Activated naive CD4-positive, alpha-beta T cell treated with anti-CD3 and anti-CD28 coated beads, Interleukin-2, amount 50 U/mL, for 24 hours (primary cell): ENCODE data around the gene ELANE.
A peak's percentile ranks its signal among the peaks of the same experiment; 100 is the strongest.
"Not testable (repeated sequence)": the region's sequence is repeated elsewhere in the genome, so short reads cannot be mapped to it uniquely, and the experiment has no call there.

Experiments used
- H3K27ac Mint-ChIP-seq: one replicate; pipeline ENCODE4 v1.8.0; 2021; ENCODE audit warnings: mild to moderate bottlenecking, mixed read lengths
- H3K27me3 Mint-ChIP-seq: one replicate; pipeline ENCODE4 v1.8.0; 2021; ENCODE audit warnings: mixed read lengths
- H3K36me3 Mint-ChIP-seq: one replicate; pipeline ENCODE4 v1.8.0; 2021; ENCODE audit warnings: mixed read lengths
- H3K4me1 Mint-ChIP-seq: one replicate; pipeline ENCODE4 v1.8.0; 2021; ENCODE audit warnings: mixed read lengths
- H3K4me3 Mint-ChIP-seq: one replicate; pipeline ENCODE4 v1.8.0; 2021; ENCODE audit warnings: mild to moderate bottlenecking, mixed read lengths
- H3K9me3 Mint-ChIP-seq: one replicate; pipeline ENCODE4 v1.8.0; 2021; ENCODE audit warnings: mixed read lengths

ELANE gene

GRCh38 chr19:888581-889385 lies 36.7 kb downstream of the ELANE start:
- H3K27ac Mint-ChIP-seq = no peak overlapping the region
- H3K27me3 Mint-ChIP-seq = no peaks in the 10 kb centered on the region
- H3K9me3 Mint-ChIP-seq = no peaks in the 10 kb centered on the region
- H3K36me3 Mint-ChIP-seq = no peaks in the 10 kb centered on the region
- H3K4me1 Mint-ChIP-seq = peaks cover 19% of the 10 kb centered on the region
- H3K4me3 Mint-ChIP-seq = peak overlapping the region; percentile 23

DNA sequence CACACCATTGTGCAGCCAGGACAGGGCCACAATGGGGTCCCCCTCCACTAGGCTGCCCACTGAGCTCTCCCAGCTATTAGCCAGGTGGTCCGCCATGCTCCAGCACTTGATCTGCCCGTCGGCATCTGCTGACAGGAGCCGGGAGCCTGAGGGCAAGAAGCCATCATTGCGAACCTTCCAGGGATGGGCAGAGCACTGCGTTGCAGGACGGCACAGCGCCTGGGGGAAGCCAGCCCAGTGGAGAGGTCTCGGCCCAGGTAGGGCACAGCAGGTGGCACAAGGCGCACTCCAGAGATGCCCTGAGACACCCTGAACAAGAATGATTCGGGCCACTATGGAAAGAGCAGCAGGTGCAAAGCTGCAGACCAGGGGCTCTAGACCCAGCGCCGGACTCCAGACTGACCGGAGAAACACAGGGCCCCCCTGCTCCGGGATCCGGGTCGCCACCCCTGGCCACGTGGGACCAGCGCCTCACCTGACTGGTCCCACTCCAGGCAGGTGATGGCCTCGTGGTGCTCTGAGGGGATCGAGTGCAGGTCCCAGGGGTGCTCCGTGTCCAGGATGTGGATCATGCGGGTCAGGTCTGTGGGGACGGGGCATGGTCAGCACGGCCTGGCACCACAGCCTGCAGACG lies 37.7 kb downstream of the ELANE start:
- H3K36me3 Mint-ChIP-seq = no peaks in the 10 kb centered on the region
- no peak overlapping the region for H3K27ac Mint-ChIP-seq
- no peaks in the 10 kb centered on the region for H3K27me3 Mint-ChIP-seq

DNA sequence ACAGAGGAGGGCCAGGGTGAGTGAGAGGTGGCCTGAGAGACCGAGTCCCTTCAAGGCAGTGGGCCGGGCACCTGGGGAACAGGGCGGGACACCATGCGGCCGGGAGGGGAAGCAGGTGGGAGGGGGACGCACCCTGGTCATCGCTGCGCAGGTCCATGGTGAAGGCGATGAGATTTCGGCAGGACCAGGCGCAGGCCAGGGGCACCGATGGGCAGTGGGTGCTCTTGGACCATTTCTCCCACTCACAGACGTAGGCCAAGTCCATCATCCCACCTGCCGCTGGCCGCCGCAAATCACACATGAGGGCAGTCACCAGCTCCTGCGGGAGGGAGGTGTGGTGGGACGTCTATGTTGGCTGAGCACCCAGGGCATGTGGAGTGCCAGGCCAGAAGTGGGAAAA lies 38.7 kb downstream of the ELANE start:
- Mint-ChIP-seq H3K27ac (peak overlapping the region; percentile 68), H3K4me3 (peak overlapping the region; percentile 68), H3K36me3 (no peaks in the 10 kb centered on the region), H3K4me1 (peaks cover 26% of the 10 kb centered on the region), H3K27me3 (no peaks in the 10 kb centered on the region), H3K9me3 (no peaks in the 10 kb centered on the region)

More for the DNA sequence above, 37.7 kb downstream of the ELANE start:
- H3K4me1 Mint-ChIP-seq = peaks cover 26% of the 10 kb centered on the region
- H3K9me3 Mint-ChIP-seq = no peaks in the 10 kb centered on the region
- no peak overlapping the region for H3K4me3 Mint-ChIP-seq

DNA sequence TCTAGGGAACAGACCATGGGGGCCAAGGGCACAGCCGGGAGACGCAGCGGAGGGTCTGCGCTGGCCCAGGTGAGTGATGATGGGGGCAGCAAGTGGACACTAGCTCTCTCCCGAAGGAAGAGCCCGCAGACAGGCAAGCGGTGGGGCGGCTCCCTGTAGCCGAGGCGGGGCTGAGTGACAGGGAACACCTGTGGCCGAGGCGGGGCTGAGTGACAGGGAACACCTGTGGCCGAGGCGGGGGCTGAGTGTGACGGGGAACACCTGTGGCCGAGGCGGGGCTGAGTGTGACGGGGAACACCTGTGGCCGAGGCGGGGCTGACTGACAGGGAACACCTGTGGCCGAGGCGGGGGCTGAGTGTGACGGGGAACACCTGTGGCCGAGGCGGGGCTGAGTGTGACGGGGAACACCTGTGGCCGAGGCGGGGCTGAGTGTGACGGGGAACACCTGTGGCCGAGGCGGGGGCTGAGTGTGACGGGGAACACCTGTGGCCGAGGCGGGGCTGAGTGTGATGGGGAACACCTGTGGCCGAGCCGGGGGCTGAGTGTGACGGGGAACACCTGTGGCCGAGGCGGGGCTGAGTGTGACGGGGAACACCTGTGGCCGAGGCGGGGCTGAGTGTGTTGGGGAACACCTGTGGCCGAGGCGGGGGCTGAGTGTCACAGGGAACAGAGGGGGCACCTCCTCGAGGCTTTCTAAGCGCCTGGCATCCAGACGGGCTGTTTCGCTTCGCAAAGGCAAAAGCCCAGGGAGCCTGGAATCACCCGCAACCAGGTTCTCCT lies 39.5 kb downstream of the ELANE start:
- not testable (repeated sequence) for H3K9me3 Mint-ChIP-seq, H3K36me3 Mint-ChIP-seq, H3K27me3 Mint-ChIP-seq
- Mint-ChIP-seq H3K27ac (peak overlapping the region; percentile 68), H3K4me3 (peak overlapping the region; percentile 84), H3K4me1 (peaks cover 27% of the 10 kb centered on the region)

- Mint-ChIP-seq H3K36me3 (no peaks in the 10 kb centered on the region), H3K4me3 (peak overlapping the region; percentile 84), H3K27ac (peak overlapping the region; percentile 55), H3K27me3 (no peaks in the 10 kb centered on the region), H3K4me1 (peaks cover 30% of the 10 kb centered on the region), H3K9me3 (no peaks in the 10 kb centered on the region)
Observed at GRCh38 chr19:892243-892893, 40.3 kb downstream of the ELANE start.

- peaks cover 30% of the 10 kb centered on the region for H3K4me1 Mint-ChIP-seq
- H3K36me3 Mint-ChIP-seq = no peaks in the 10 kb centered on the region
- no peaks in the 10 kb centered on the region for H3K27me3 Mint-ChIP-seq
- peak within 1 kb of the TSS; percentile 95 for H3K4me3 Mint-ChIP-seq
- no peaks in the 10 kb centered on the region for H3K9me3 Mint-ChIP-seq
- peak within 1 kb of the TSS; percentile 100 for H3K27ac Mint-ChIP-seq
Observed at GRCh38 chr19:892894-893689, 41.0 kb downstream of the ELANE start, which contains the start of the genes MED16 and RNU6-9. TSS of gene MED16 (minus strand) at chr19:893187. CDS start at chr19:891131, 2,056 bp downstream. TSS of gene RNU6-9 (plus strand) at chr19:893484.

DNA sequence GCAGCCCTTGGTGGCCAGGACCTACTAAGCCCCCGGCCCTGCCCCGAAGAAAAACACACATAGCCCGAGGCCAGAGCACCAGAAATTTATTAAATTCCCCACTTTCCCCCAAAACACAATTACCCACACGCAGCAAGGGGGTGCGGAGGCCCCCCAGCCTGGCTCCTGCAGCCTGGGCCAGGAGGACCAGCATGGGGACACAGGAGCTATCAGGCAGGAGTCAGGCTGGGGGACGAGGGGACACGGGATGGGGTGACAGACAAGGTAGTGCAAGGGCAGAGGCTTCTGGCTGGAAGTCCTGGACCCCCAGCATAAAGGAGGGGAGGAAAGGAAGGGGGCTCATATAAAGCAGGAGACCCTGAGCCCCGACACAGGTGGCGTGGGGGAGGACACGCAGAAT lies 44.3 kb downstream of the ELANE start:
- Mint-ChIP-seq H3K36me3 (no peaks in the 10 kb centered on the region), H3K27ac (no peak overlapping the region), H3K9me3 (no peaks in the 10 kb centered on the region), H3K4me1 (peaks cover 20% of the 10 kb centered on the region), H3K27me3 (no peaks in the 10 kb centered on the region), H3K4me3 (no peak overlapping the region)

GRCh38 chr19:896999-897398 lies 44.9 kb downstream of the ELANE start:
- Mint-ChIP-seq H3K36me3 (no peaks in the 10 kb centered on the region), H3K27me3 (no peaks in the 10 kb centered on the region), H3K9me3 (no peaks in the 10 kb centered on the region), H3K27ac (no peak overlapping the region), H3K4me3 (no peak overlapping the region), H3K4me1 (peaks cover 21% of the 10 kb centered on the region)

DNA sequence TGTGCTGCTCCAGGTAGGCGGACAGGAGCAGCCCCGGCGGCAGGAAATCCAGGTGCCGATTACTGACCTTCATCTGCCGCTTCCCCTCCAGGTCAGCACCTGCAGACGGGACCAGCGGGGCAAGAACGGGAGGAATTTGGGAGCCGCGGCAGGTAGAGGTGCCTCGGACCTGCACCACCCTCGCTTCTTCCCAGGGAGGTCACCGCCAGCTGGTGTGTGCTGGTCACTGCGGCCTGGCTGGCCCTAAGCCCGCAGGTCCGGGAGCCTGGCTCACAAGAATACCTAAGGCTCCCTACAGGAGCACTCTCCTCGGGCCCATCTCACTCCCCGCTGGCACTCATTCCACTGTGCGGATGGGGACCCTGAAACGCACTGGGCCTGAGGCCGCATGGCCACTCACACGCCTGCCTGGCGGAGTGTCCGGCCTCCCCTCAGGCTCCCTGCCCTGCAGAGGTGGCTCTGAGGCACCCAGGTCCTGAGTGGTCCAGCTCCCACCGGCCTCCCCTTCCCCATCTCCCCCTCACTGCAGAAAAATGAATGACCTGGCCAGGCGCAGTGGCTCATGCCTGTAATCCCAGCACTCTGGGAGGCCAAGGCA lies 45.4 kb downstream of the ELANE start:
- no peak overlapping the region for H3K4me3 Mint-ChIP-seq
- no peaks in the 10 kb centered on the region for H3K36me3 Mint-ChIP-seq
- H3K9me3 Mint-ChIP-seq = no peaks in the 10 kb centered on the region
- no peaks in the 10 kb centered on the region for H3K27me3 Mint-ChIP-seq
- H3K27ac Mint-ChIP-seq = no peak overlapping the region
- peaks cover 25% of the 10 kb centered on the region for H3K4me1 Mint-ChIP-seq

DNA sequence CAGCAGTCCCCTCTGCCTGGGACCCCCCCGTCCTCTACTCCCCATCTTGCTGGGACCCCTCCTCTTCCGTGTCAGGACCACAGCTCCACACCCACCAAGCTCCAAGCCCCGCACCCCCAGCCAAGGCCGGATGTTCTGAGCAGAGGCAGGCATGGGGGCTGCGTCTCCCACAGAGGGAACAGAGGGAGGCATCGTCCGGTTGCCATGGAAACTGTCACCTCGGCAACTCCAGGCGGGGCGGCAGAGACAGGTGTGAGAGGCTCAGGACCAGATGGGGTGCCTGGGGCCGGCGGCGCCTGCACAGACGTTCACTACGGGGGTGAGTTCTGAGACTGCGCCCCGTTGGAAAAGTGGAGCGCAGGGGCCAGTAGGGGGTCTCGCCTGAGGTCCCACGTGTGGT lies 46.6 kb downstream of the ELANE start:
- no peaks in the 10 kb centered on the region for H3K9me3 Mint-ChIP-seq
- peaks cover 21% of the 10 kb centered on the region for H3K4me1 Mint-ChIP-seq
- no peaks in the 10 kb centered on the region for H3K27me3 Mint-ChIP-seq
- H3K4me3 Mint-ChIP-seq = no peak overlapping the region
- no peaks in the 10 kb centered on the region for H3K36me3 Mint-ChIP-seq
- no peak overlapping the region for H3K27ac Mint-ChIP-seq

- H3K27me3 Mint-ChIP-seq = no peaks in the 10 kb centered on the region
- H3K4me1 Mint-ChIP-seq = peaks cover 19% of the 10 kb centered on the region
- H3K36me3 Mint-ChIP-seq = no peaks in the 10 kb centered on the region
- H3K27ac Mint-ChIP-seq = no peak overlapping the region
- no peaks in the 10 kb centered on the region for H3K9me3 Mint-ChIP-seq
- no peak overlapping the region for H3K4me3 Mint-ChIP-seq
Observed at GRCh38 chr19:899336-900042, 47.4 kb downstream of the ELANE start.

DNA sequence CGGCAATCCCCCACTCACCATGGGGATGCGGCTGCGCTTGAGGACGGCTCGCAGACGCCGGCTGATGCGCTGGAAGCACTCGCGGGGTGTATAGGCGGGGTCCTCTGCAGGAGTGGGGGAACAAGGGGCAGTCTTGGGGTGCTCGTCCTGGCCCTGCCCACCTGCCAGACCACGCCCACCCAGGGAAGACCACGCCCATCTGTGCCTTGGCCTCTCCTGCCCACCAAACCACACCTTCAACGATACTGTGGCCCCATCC lies 47.9 kb downstream of the ELANE start:
- Mint-ChIP-seq H3K27me3 (no peaks in the 10 kb centered on the region), H3K36me3 (no peaks in the 10 kb centered on the region), H3K4me1 (peaks cover 22% of the 10 kb centered on the region), H3K27ac (no peak overlapping the region), H3K4me3 (no peak overlapping the region), H3K9me3 (no peaks in the 10 kb centered on the region)

DNA sequence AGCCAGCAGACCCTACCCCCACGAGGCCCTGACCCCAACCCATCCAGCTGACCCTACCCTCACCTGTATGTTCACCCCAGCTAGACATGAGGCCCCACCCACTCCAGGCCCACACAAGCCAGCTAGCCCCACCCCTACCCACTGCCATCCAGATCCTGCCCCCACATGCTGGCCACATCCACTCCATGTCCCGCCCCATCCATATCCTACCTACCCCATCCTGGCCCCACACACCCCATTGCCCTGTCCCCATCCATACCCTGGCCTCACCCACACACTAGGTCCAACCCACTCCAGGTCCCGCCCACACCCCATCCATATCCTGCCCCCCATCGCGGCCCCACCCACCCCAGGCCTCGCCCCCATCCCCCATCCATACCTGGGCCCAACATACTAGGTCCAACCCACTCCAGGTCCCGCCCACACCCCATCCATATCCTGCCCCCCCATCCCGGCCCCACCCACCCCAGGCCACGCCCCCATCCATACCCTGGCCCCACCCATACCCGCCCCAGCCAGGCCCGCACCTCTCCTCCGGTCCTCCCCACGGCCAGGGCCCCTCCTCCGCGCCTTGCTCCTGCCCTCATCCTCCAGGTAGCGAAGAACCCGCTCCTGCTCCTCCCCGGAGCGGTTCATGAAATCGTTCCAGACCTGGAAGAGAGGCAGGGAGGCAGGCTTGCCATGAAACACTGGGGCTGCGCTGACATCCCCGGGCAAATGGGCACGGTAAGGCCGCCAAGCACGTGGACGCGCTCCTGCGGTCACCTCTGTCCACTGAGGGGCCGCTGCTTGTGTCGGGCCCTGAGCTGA lies 48.4 kb downstream of the ELANE start:
- no peaks in the 10 kb centered on the region for H3K27me3 Mint-ChIP-seq
- H3K4me3 Mint-ChIP-seq = no peak overlapping the region
- peaks cover 28% of the 10 kb centered on the region for H3K4me1 Mint-ChIP-seq
- no peak overlapping the region for H3K27ac Mint-ChIP-seq
- H3K36me3 Mint-ChIP-seq = no peaks in the 10 kb centered on the region
- H3K9me3 Mint-ChIP-seq = no peaks in the 10 kb centered on the region
